Parathyroid adenoma (tissue), 2 donors: ENCODE measurements around the gene ZNF512.
A peak's percentile ranks its signal among the peaks of the same experiment; 100 is the strongest.

Experiments used
- H2AFZ ChIP-seq: fragments of 300-600 bp; sonication (generic); one replicate; pipeline ENCODE4 v1.7.0; 2017; ENCODE audit warnings: antibody characterized with exemption, mild to moderate bottlenecking
- H3K27ac ChIP-seq: fragments of 300-600 bp; sonication (generic); one replicate; pipeline ENCODE4 v1.7.0; 2017
- H3K27me3 ChIP-seq: fragments of 300-600 bp; sonication (generic); one replicate; pipeline ENCODE4 v1.7.0; 2017; ENCODE audit warnings: low read length; ENCODE audit not compliant: control insufficient read depth, insufficient read depth
- H3K36me3 ChIP-seq: fragments of 300-600 bp; sonication (generic); one replicate; pipeline ENCODE4 v1.7.0; 2017; ENCODE audit warnings: low read length; ENCODE audit not compliant: control insufficient read depth, insufficient read depth
- H3K4me1 ChIP-seq: fragments of 300-600 bp; sonication (generic); one replicate; pipeline ENCODE4 v1.7.0; 2017; ENCODE audit warnings: control low read depth
- H3K4me2 ChIP-seq: fragments of 300-600 bp; sonication (generic); one replicate; pipeline ENCODE4 v1.7.0; 2017; ENCODE audit warnings: low read length
- H3K4me3 ChIP-seq: fragments of 300-600 bp; sonication (generic); one replicate; pipeline ENCODE4 v1.7.0; 2017; ENCODE audit warnings: low read depth, low read length
- H3K79me2 ChIP-seq: fragments of 300-600 bp; sonication (generic); one replicate; pipeline ENCODE4 v1.7.0; 2017; ENCODE audit warnings: control low read depth
- H3K9ac ChIP-seq: fragments of 300-600 bp; sonication (generic); one replicate; pipeline ENCODE4 v1.7.0; 2017; ENCODE audit warnings: mild to moderate bottlenecking
- H3K9me3 ChIP-seq: fragments of 300-600 bp; sonication (generic); one replicate; pipeline ENCODE4 v1.7.0; 2017; ENCODE audit warnings: low read length; ENCODE audit not compliant: control insufficient read depth
- TF ChIP-seq, protein P1 (sequence below): fragments of 300-600 bp; sonication (generic); IDR thresholded peaks from one replicate; pipeline ENCODE4 v1.7.0; 2017; ENCODE audit warnings: antibody characterized with exemption, mild to moderate bottlenecking
- donor health status: primary hyperparathyroidism.

The ZNF512 gene

DNA sequence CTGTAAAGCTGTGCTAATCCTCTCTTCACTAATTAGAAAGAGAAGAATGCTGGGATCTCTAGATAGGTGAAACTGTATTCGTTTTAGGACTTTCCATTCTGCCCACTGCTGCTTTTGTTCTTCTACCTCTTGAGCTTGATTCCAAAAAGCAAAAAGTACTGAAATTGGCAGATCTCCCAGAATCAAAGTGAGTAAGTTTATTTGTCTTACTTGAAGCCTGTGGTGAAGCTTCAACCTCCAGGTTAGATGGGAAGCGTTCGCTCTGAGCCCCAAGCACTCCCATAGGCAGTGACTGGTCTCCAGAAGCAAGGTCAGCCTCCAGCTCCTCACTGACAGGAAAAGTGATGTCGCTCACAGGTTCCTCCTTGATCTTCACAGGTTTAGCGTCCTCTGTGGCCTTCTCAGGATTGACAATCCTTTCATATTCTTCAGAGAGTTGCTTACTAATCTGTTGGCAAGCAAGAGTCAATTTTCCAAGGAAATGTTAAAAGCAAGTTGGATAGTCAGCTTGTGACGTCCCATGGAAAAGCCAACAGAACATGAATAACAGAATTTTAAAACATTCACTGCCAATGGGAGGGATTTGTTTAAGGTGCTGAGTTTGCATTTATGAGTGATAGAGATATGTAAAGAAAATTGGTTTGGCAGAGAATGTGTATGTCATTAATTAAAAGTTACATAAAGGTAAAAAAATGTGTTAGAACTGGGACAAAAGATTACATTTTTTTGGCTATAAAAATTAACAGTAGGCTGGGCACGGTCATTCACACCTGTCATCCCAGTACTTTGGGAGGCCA lies 72.5 kb downstream of the ZNF512 start:
- H3K9me3 ChIP-seq: no peaks in the 10 kb centered on the region
- no peak overlapping the region for H3K27ac ChIP-seq
- TF ChIP-seq, protein P1, sequence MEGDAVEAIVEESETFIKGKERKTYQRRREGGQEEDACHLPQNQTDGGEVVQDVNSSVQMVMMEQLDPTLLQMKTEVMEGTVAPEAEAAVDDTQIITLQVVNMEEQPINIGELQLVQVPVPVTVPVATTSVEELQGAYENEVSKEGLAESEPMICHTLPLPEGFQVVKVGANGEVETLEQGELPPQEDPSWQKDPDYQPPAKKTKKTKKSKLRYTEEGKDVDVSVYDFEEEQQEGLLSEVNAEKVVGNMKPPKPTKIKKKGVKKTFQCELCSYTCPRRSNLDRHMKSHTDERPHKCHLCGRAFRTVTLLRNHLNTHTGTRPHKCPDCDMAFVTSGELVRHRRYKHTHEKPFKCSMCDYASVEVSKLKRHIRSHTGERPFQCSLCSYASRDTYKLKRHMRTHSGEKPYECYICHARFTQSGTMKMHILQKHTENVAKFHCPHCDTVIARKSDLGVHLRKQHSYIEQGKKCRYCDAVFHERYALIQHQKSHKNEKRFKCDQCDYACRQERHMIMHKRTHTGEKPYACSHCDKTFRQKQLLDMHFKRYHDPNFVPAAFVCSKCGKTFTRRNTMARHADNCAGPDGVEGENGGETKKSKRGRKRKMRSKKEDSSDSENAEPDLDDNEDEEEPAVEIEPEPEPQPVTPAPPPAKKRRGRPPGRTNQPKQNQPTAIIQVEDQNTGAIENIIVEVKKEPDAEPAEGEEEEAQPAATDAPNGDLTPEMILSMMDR: no peak
- H3K36me3 ChIP-seq: no peaks in the 10 kb centered on the region
- no peak overlapping the region for H2AFZ ChIP-seq
- no peak overlapping the region for H3K4me2 ChIP-seq
- no peak overlapping the region for H3K9ac ChIP-seq
- no peak overlapping the region for H3K4me3 ChIP-seq
- H3K27me3 ChIP-seq: no peaks in the 10 kb centered on the region
- no peaks in the 10 kb centered on the region for H3K79me2 ChIP-seq
- no peaks in the 10 kb centered on the region for H3K4me1 ChIP-seq

DNA sequence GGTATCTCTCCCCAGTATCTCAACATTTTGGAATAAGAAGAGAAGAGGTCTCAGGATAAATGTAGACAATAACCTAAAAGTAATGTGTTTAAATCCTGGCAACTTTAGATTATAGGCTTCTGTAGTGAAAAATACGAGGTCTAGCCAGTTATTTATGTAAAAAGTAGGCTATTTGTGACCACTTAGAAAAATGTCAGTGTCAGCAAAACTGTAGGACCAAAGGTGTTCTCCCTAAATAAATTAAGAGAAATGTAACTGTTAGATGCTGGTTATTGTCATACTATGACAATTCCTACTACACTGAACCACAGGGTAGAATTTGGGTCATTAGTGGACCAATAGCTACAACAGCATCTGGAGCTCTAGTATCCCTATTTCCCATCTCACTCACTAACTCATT lies 78.5 kb downstream of the ZNF512 start:
- Histone ChIP-seq H3K9me3 (no peaks in the 10 kb centered on the region), H3K4me2 (no peak overlapping the region), H3K36me3 (no peaks in the 10 kb centered on the region), H3K4me3 (no peak overlapping the region), H3K27me3 (no peaks in the 10 kb centered on the region), H3K27ac (no peak overlapping the region), H3K4me1 (peaks cover 6% of the 10 kb centered on the region), H2AFZ (no peak overlapping the region), H3K9ac (no peak overlapping the region), H3K79me2 (peaks cover 10% of the 10 kb centered on the region)
- TF ChIP-seq, protein P1: no peak

DNA sequence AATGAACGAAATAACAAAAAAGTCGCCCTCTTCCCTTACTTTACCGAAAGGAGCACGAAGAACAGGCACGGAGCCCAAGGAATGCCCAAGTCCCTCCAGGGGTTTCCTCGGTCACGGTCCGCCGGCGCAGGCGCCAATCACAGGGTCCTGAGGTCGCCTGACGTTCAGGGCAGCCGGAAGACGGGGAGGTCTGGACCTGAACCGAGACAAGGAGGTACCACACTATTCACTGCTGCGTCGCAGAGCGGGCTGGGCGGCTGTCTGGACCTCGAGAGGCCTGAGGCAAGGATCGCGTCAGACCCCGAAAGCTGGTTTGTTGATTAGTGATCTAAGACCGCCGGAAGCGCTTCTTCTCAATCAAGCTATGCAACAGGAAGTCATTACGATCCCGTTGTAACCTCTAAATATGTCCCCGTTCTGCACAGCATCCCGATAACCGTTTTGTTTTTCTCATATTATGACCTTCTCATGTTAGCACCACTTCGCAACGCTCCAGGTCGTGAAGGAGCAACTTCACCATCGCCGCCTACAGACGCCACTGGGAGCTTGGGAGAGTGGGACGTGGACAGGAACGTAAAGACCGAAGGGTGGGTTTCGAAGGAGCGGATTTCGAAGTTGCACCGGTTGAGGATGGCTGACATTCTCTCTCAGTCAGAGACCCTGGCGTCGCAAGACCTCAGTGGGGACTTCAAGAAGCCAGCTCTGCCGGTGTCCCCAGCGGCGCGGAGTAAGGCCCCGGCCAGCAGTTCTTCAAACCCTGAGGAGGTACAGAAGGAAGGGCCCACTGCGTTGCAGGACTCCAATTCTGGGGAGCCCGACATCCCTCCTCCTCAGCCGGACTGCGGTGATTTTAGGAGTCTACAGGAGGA lies 80.7 kb downstream of the ZNF512 start, which contains the start of the genes SLC4A1AP and SUPT7L:
Gene SLC4A1AP, plus strand, starts transcription at position 605 of the 869 bp plus-strand sequence. Its CDS starts 26 bp downstream, at position 631.
Gene SUPT7L, minus strand, starts transcription at position 330 of the 869 bp plus-strand sequence. CDS start 1,422 bp downstream, outside the sequence.
- peak within 1 kb of the TSS; percentile 94 for H3K4me3 ChIP-seq
- peaks cover 6% of the 10 kb centered on the region for H3K4me1 ChIP-seq
- peak within 1 kb of the TSS; percentile 92 for H2AFZ ChIP-seq
- peaks cover 10% of the 10 kb centered on the region for H3K79me2 ChIP-seq
- H3K27ac ChIP-seq: peak within 1 kb of the TSS; percentile 80
- no peaks in the 10 kb centered on the region for H3K36me3 ChIP-seq
- H3K4me2 ChIP-seq: peak within 1 kb of the TSS; percentile 98
- no peaks in the 10 kb centered on the region for H3K9me3 ChIP-seq
- TF ChIP-seq, protein P1: no peak
- no peaks in the 10 kb centered on the region for H3K27me3 ChIP-seq
- peak within 1 kb of the TSS; percentile 32 for H3K9ac ChIP-seq

DNA sequence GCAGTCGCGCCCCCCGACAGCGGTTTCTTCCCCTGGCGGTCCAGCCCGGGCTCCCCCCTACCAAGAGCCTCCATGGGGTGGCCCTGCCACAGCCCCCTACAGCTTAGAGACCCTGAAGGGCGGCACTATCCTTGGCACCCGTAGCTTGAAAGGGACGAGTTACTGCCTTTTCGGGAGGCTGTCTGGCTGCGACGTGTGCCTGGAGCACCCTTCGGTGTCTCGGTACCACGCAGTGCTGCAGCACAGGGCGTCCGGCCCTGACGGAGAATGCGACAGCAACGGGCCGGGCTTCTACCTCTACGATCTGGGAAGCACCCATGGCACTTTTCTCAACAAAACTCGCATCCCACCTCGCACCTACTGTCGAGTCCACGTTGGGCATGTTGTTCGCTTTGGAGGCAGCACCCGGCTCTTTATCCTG lies 81.3 kb downstream of the ZNF512 start:
- no peaks in the 10 kb centered on the region for H3K36me3 ChIP-seq
- H3K4me3 ChIP-seq: peak overlapping the region; percentile 94
- peak overlapping the region; percentile 98 for H3K4me2 ChIP-seq
- H3K27ac ChIP-seq: peak overlapping the region; percentile 80
- no peaks in the 10 kb centered on the region for H3K27me3 ChIP-seq
- no peaks in the 10 kb centered on the region for H3K9me3 ChIP-seq
- H2AFZ ChIP-seq: peak overlapping the region; percentile 92
- TF ChIP-seq, protein P1: no peak
- H3K79me2 ChIP-seq: peaks cover 10% of the 10 kb centered on the region
- peaks cover 6% of the 10 kb centered on the region for H3K4me1 ChIP-seq
- peak overlapping the region; percentile 32 for H3K9ac ChIP-seq
